Erythroblast (primary cell): ENCODE data around the gene SPRR2F.

ENCODE experiments used
- DNase-seq, 2 experiments: peaks; one replicate each; lab custom pipeline; 2025; lab: John Stamatoyannopoulos, UW
- GATA1 ChIP-seq: IDR thresholded peaks from 2 replicates; pipeline ENCODE4 v1.6.1; 2011; ENCODE audit warnings: low read depth, mild to moderate bottlenecking, control low read depth, low read length, moderate library complexity
- POLR2A ChIP-seq: IDR thresholded peaks from 2 replicates; pipeline ENCODE4 v1.6.1; 2011; ENCODE audit warnings: mild to moderate bottlenecking, low read length

Gene SPRR2F

GRCh38 chr1:153100245-153100644, 13.1 kb downstream of the SPRR2F start:
- no peak for DNase-seq
- TF ChIP-seq GATA1, result no peak
- no peak for TF ChIP-seq POLR2A

- no peak for DNase-seq
- no peak for TF ChIP-seq POLR2A
- no peak for TF ChIP-seq GATA1
Observed at GRCh38 chr1:153099461-153100045, 13.8 kb downstream of the SPRR2F start.

GRCh38 chr1:153095764-153096163, 17.6 kb downstream of the SPRR2F start:
- DNase-seq, result peak in 1 of 2 experiments; percentile 31
- TF ChIP-seq POLR2A, result no peak
- no peak for TF ChIP-seq GATA1

- TF ChIP-seq POLR2A, result no peak
- TF ChIP-seq GATA1, result no peak
- no peak for DNase-seq
Observed at GRCh38 chr1:153094426-153094825, 18.9 kb downstream of the SPRR2F start, which contains the start of gene SPRR2E. Gene SPRR2E (minus strand): TSS chr1:153094526. CDS start chr1:153093751, 775 bp downstream.

GRCh38 chr1:153087652-153088051, 25.7 kb downstream of the SPRR2F start:
- TF ChIP-seq GATA1, result no peak
- TF ChIP-seq POLR2A, result no peak
- DNase-seq, result peak; percentile 44 to 74

- TF ChIP-seq GATA1 (no peak), POLR2A (no peak)
- DNase-seq, result no peak
Observed at GRCh38 chr1:153081736-153082135, 31.6 kb downstream of the SPRR2F start.

GRCh38 chr1:153072806-153073726, 40.2 kb downstream of the SPRR2F start:
- peak; percentile 55 to 84 for DNase-seq
- TF ChIP-seq POLR2A (no peak), GATA1 (no peak)

GRCh38 chr1:153071511-153071910, 41.8 kb downstream of the SPRR2F start, which contains the start of gene SPRR2B:
Gene SPRR2B (minus strand): TSS chr1:153071611. CDS start chr1:153070839, 772 bp downstream.
- TF ChIP-seq GATA1, result no peak
- TF ChIP-seq POLR2A, result no peak
- no peak for DNase-seq

GRCh38 chr1:153070243-153070642, 43.1 kb downstream of the SPRR2F start:
- TF ChIP-seq POLR2A, result no peak
- no peak for TF ChIP-seq GATA1
- DNase-seq, result no peak
